Adipocyte (in vitro differentiated cells): ENCODE measurements around the gene HOXA9.

Experiments used
- DNase-seq: peaks from one replicate; pipeline ENCODE4 v3.0.0-alpha.2; 2015; ENCODE audit warnings: low read depth
- H3K27me3 ChIP-seq: replicated peaks from 2 replicates; pipeline ENCODE4 v1.7.0; 2013; ENCODE audit warnings: mild to moderate bottlenecking, low read length, moderate library complexity; ENCODE audit not compliant: control insufficient read depth, insufficient read depth
- H3K36me3 ChIP-seq: 2 replicates; pipeline ENCODE4 v1.7.0; 2013; ENCODE audit warnings: low read length, mild to moderate bottlenecking, moderate library complexity; ENCODE audit not compliant: control insufficient read depth, insufficient read depth, severe bottlenecking
- H3K4me1 ChIP-seq: 2 replicates; pipeline ENCODE4 v1.7.0; 2013; ENCODE audit warnings: mild to moderate bottlenecking, low read length, moderate library complexity; ENCODE audit not compliant: control insufficient read depth, insufficient read depth
- H3K4me3 ChIP-seq: 2 replicates; pipeline ENCODE4 v1.7.0; 2013; ENCODE audit warnings: mild to moderate bottlenecking, low read length, moderate library complexity
- H3K9ac ChIP-seq: 2 replicates; pipeline ENCODE4 v1.7.0; 2013; ENCODE audit warnings: mild to moderate bottlenecking, low read length, moderate library complexity
- H3K9me3 ChIP-seq: 2 replicates; pipeline ENCODE4 v1.7.0; 2013; ENCODE audit warnings: mild to moderate bottlenecking, low read length, moderate library complexity; ENCODE audit not compliant: control insufficient read depth

Gene HOXA9

DNA sequence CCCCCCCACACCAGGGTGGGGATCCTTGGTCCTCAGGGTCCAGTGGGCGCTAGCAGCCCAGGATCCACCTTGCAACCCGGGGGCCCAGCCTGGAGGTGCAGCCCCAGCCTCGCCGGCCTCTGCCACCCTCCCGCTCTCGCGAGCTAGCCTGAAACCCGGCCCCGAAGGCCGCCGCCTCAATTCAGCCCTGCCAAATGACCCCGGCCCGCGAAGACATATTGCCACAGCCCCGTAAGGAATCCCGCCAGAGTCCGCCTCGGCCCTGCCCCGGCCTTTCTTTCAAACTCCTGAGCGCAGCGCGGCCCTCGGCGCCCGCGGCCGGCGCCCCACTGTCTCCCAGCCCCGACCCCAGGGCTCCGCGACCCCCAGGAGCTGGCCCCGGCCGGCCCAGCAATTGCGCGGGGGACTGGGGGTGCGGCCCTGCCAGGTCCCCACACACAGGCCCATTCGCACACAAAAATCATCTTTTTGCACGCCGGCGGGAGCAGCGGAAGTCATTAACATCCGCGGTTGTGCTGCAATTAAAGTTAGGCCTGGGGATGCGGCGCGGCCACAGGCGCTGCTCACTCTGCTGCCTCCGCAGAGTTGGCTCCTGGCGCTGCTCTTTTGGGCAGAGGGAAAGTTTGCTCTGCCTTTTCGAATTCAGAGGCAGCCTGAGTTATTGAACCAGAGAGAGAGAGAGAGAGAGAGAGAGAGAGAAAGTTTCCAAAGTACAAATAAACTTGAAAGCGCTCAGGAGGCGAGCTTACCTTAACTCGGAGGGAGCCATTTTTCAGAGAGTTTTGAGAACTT is 25.8 kb downstream of the HOXA9 start:
- peaks cover 69% of the 10 kb centered on the region for H3K4me1 ChIP-seq
- no peaks in the 10 kb centered on the region for H3K27me3 ChIP-seq
- H3K9me3 ChIP-seq, result no peaks in the 10 kb centered on the region
- peak overlapping the region; percentile 88 for H3K9ac ChIP-seq
- peak overlapping the region; percentile 82 for H3K4me3 ChIP-seq
- no peak for DNase-seq
- peaks cover 17% of the 10 kb centered on the region for H3K36me3 ChIP-seq

DNA sequence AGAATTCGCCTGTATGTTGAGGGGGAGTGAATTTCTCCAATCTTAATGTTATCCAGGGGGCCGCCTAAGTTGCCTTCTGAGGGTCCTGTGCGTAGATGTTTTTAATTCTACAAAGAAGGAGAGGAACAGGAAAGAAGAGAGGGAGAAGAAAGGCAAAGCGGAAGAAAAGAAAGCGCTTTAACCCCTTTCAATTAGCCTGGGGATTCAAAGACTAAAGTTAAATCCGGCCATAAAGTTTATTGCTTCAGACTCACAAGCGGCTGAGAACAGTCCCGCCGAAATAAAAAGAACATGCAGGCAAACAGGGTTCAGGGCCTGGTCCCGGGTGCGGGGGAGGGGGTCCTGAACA is 26.4 kb downstream of the HOXA9 start:
- no peaks in the 10 kb centered on the region for H3K27me3 ChIP-seq
- H3K9ac ChIP-seq, result peak overlapping the region; percentile 88
- DNase-seq, result no peak
- H3K4me1 ChIP-seq, result peaks cover 70% of the 10 kb centered on the region
- peak overlapping the region; percentile 82 for H3K4me3 ChIP-seq
- H3K9me3 ChIP-seq, result no peaks in the 10 kb centered on the region
- H3K36me3 ChIP-seq, result peaks cover 12% of the 10 kb centered on the region

DNA sequence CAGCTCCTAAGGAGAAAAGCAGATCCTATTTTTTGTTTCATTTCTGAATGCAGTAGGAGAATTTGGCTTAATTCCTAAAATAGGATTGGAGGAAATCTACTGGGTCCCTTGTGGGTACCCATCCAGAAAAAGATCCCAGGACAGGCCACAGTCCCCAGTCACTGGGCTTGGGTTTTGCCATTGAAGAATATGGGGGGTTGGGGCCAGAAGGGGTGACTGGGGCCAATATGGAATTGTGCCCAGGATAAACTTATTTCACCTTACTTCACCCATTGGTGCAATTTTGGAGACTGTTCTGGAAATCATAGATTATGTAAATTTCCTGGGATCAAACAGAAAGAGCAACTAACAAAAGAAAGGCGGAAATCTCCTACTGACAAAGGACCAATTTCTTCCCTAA is 26.9 kb downstream of the HOXA9 start:
- no peaks in the 10 kb centered on the region for H3K27me3 ChIP-seq
- H3K36me3 ChIP-seq, result peaks cover 9% of the 10 kb centered on the region
- peak overlapping the region; percentile 82 for H3K4me3 ChIP-seq
- H3K9me3 ChIP-seq, result no peaks in the 10 kb centered on the region
- no peak for DNase-seq
- H3K4me1 ChIP-seq, result peaks cover 74% of the 10 kb centered on the region
- H3K9ac ChIP-seq, result peak overlapping the region; percentile 88

DNA sequence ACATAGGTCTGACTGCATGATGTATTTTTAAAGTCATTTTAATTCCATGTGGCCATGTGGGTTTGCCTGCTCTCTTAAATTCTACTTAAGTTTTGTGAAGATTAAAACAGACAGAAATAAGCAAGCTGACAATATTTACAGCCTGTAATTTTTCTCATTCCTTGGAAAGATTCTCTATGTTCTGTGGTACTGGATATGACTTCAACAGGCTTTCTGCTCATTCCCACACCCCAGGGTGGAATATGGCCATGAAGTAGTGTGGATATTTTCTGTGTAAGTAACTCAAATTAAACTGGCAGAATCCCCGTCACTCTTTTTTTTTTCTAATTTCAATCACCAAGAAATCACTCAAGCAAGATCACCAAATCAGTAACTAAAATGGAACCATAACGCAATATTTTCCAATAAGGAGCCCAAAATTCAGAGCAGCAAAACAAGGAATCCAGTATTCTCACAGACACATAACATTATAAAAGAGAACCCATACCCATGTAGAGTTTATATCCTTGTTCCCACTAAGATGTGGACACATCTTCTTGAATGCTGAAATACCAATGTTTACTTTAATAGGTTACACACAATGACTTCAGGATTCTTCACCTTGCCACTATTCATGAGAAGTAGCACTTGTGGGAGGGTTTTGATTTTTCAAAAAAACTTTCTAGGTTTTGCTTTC is 27.6 kb downstream of the HOXA9 start:
- Histone ChIP-seq H3K9me3 (no peaks in the 10 kb centered on the region), H3K4me3 (peak overlapping the region; percentile 82), H3K4me1 (peaks cover 77% of the 10 kb centered on the region), H3K36me3 (peaks cover 9% of the 10 kb centered on the region), H3K9ac (peak overlapping the region; percentile 88), H3K27me3 (no peaks in the 10 kb centered on the region)
- DNase-seq, result no peak

DNA sequence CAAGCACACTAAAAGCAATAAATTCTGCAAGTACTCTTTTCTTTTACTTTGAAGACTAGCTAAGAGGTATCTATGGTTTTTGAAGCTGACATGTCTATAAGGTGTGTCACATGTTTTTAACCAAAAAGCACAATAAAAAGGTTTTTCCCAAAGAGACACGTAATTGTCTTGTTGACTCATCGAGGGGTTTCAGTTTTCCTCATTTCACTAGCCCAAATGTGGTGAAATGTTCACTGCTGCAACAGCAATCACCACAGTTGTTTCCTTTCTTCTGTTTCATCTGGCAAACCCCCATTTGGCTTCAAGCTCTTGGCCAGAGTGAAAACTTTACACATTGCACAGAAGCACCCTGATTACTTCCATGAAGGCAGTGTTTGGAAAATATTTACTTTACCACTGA is 30.9 kb downstream of the HOXA9 start:
- Histone ChIP-seq H3K9ac (peak overlapping the region; percentile 1), H3K4me1 (peaks cover 80% of the 10 kb centered on the region), H3K9me3 (no peaks in the 10 kb centered on the region), H3K36me3 (peaks cover under 1% of the 10 kb centered on the region), H3K4me3 (no peak overlapping the region), H3K27me3 (no peaks in the 10 kb centered on the region)
- DNase-seq, result no peak

DNA sequence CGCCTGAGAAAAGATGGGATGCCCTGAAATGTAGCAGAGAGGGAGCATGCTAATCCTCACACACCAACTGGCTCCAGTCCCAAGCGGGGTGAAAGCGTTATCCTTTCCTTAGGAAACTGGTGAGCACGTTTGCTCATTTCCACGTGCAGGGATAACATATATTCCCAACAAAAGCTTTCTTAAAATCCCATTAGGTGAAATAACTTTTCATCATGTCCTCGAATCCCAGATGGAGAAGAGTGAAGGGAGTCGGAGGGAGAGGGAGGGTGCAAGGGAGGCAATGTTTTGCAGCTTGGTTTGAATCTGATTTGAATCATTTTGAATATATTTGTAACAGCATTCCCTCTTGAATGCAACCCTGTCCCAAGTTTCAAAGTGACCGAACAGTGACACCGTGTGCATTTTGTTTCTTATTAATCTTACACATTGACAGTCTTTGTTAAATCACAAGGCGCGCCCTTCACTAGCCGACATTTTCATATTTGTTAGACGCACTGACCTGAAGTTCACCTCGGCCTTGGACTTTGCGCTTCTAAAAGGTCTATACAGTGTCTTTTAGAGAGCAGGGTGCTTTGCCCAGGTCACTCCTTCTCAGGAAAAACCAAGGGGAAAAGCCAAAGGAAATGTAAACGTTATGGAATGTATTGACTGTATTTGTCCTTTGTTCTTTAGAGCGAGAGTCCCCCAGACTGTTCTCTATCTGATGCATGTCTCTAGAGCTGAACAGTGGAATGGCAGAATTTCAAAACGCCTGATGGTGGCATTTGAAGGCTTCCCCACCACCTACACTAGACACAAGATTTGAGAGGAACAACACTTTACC is 31.7 kb downstream of the HOXA9 start:
- no peaks in the 10 kb centered on the region for H3K27me3 ChIP-seq
- H3K4me1 ChIP-seq, result peaks cover 78% of the 10 kb centered on the region
- no peak overlapping the region for H3K4me3 ChIP-seq
- peaks cover 8% of the 10 kb centered on the region for H3K36me3 ChIP-seq
- H3K9me3 ChIP-seq, result no peaks in the 10 kb centered on the region
- peak overlapping the region; percentile 1 for H3K9ac ChIP-seq
- DNase-seq, result no peak

DNA sequence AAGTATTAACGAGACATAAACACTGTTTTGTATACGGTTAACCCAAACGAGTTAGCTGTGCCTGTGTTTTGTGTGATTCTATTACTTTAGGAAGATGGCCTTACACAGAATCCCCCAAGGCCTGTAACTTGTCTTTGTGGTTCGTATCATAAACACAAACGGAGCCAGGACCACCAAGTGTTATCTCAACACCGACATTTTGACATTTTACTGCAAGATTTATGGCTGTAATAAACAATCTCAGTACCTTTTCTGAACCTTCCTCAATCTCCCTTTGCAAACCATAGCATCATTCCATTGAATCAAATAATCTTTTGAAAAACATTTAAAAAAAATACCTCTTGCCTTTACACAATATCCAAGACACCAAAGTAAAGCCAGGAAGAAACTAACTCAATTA is 32.4 kb downstream of the HOXA9 start:
- no peaks in the 10 kb centered on the region for H3K9me3 ChIP-seq
- peaks cover 78% of the 10 kb centered on the region for H3K4me1 ChIP-seq
- no peak overlapping the region for H3K9ac ChIP-seq
- DNase-seq, result no peak
- no peaks in the 10 kb centered on the region for H3K27me3 ChIP-seq
- H3K4me3 ChIP-seq, result no peak overlapping the region
- peaks cover 8% of the 10 kb centered on the region for H3K36me3 ChIP-seq

DNA sequence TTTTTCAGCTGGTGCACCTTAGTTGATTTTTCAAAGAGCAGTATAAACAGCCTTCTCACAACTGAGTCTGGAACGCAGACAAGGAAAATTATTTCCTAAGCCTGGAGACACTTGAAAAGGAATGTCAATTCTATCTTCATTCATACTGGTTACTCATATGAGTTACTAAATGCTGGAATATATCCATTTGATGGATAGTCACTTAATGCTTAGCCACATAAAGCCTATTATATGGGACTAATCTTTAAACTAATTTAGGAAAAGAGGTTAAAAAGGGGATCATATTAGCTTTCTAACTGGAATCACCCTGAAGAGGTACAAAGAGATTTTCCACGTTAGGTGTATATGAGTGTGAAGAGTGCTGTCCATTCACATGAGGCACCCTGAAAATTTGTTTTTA is 33.1 kb downstream of the HOXA9 start:
- peaks cover 8% of the 10 kb centered on the region for H3K36me3 ChIP-seq
- H3K4me3 ChIP-seq, result no peak overlapping the region
- no peaks in the 10 kb centered on the region for H3K9me3 ChIP-seq
- no peak for DNase-seq
- peaks cover 78% of the 10 kb centered on the region for H3K4me1 ChIP-seq
- peak overlapping the region; percentile 6 for H3K9ac ChIP-seq
- no peaks in the 10 kb centered on the region for H3K27me3 ChIP-seq

DNA sequence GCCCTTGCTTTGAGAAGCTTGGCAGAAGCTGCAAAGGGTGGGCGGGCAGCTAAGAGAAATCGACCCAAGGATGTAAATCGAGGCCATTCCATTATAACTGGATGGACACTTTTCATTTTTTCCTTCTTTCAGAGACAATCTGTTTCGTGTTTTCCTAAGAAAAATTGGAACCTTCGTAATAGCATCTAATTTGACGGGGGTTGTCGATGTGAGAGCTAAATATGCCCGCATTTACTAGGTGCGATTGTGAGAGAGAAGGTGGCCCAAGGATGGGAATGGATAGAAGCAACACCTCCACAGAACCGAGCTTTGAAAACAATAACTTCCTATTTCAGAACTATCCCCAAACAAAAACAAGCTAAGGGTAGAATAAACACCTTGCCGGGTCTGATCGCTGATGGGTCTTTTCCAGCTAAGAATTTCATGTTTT is 33.9 kb downstream of the HOXA9 start:
- H3K4me3 ChIP-seq, result peak overlapping the region; percentile 82

DNA sequence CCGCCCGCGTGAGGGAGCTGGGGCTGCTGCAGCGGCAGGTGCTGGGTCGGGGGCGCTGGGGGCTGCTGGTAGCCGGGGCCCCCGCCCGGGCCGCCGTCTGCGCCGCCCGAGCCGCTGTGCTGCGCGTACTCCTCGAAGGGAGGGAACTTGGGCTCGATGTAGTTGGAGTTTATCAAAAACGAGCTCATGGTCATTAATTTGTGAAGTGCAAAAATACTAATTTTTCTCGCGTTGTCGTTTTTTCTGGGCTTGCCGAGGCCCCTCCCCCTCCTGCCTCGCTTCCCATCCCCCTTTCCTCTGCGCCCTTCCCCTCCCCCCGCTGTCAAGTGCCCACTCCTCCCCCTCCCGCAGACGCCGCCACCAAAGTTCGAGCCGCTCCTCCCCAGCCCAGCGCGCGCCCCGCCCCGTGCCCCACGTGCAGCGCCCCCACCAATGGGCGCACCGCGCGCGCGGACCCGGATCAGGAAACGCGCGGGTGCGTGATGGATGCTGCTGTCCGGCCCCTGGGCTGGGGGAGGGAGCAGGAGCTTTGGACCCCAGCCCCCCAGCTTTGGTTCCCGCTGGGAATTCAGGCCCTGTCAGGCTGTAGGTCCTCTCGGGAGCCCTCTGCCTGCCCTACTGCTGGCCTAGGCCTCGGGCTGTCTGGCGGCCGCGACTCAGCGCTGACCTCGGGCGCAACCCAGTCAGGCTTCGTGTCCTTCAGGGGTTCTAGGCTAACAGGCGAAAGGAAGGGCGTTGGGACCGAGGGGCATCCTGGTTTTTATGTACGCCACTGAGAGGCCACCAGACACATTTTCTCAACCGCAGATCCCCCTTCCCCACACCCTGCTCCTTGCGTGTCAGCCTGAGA is 34.6 kb downstream of the HOXA9 start, which contains the start of gene HOXA4:
TSS of gene HOXA4 (minus strand) at position 218 of the 850 bp plus-strand sequence. CDS start at position 194, 24 bp downstream.
- H3K27me3 ChIP-seq, result no peaks in the 10 kb centered on the region
- H3K9me3 ChIP-seq, result no peaks in the 10 kb centered on the region
- peaks cover 8% of the 10 kb centered on the region for H3K36me3 ChIP-seq
- peak within 1 kb of the TSS; percentile 82 for H3K9ac ChIP-seq
- peaks cover 66% of the 10 kb centered on the region for H3K4me1 ChIP-seq
- no peak for DNase-seq
- peak within 1 kb of the TSS; percentile 82 for H3K4me3 ChIP-seq

More for the DNA sequence above, 33.9 kb downstream of the HOXA9 start:
- H3K36me3 ChIP-seq, result peaks cover 8% of the 10 kb centered on the region
- peak overlapping the region; percentile 82 for H3K9ac ChIP-seq
- H3K9me3 ChIP-seq, result no peaks in the 10 kb centered on the region
- no peak for DNase-seq
- no peaks in the 10 kb centered on the region for H3K27me3 ChIP-seq
- H3K4me1 ChIP-seq, result peaks cover 72% of the 10 kb centered on the region
